MM.1S (cell line): Measurements from ENCODE around the gene FBLN2.

Source experiments
- DNase-seq: peaks from one replicate; pipeline ENCODE4 v3.0.0-alpha.2; 2015
- H2AFZ ChIP-seq: fragments of 300-600 bp; sonication (generic); 2 replicates; pipeline ENCODE4 v1.6.0; 2016; ENCODE audit warnings: antibody characterized with exemption, low read length
- H3F3A ChIP-seq: fragments of 300-600 bp; sonication (generic); 2 replicates; pipeline ENCODE4 v1.6.1; 2016; ENCODE audit warnings: mild to moderate bottlenecking, antibody characterized with exemption, low read length, moderate library complexity, mixed read lengths; ENCODE audit not compliant: insufficient read depth
- H3K27ac ChIP-seq: fragments of 300-600 bp; sonication (generic); 2 replicates; pipeline ENCODE4 v1.5.1; 2016; ENCODE audit warnings: mild to moderate bottlenecking, low read length
- H3K27me3 ChIP-seq: fragments of 300-600 bp; sonication (generic); replicated peaks from 2 replicates; pipeline ENCODE4 v1.6.0; 2016; ENCODE audit warnings: low read length; ENCODE audit not compliant: insufficient read depth
- H3K36me3 ChIP-seq: fragments of 300-600 bp; sonication (generic); replicated peaks from 2 replicates; pipeline ENCODE4 v1.6.1; 2016; ENCODE audit warnings: mild to moderate bottlenecking, low read length, mixed read lengths; ENCODE audit not compliant: insufficient read depth
- H3K4me1 ChIP-seq: fragments of 300-600 bp; sonication (generic); 2 replicates; pipeline ENCODE4 v1.6.1; 2016; ENCODE audit warnings: low read length, mixed read lengths
- H3K4me2 ChIP-seq: fragments of 300-600 bp; sonication (generic); 2 replicates; pipeline ENCODE4 v1.6.0; 2016; ENCODE audit warnings: low read depth, low read length
- H3K4me3 ChIP-seq: fragments of 300-600 bp; sonication (generic); 2 replicates; pipeline ENCODE4 v1.5.1; 2016; ENCODE audit warnings: low read length, mixed read lengths
- H3K79me2 ChIP-seq: fragments of 300-600 bp; sonication (generic); 2 replicates; pipeline ENCODE4 v1.6.1; 2016; ENCODE audit warnings: mixed run types, low read length, mixed read lengths
- H3K9ac ChIP-seq: fragments of 300-600 bp; sonication (generic); 2 replicates; pipeline ENCODE4 v1.6.1; 2016; ENCODE audit warnings: low read length, mixed read lengths
- H3K9me2 ChIP-seq: fragments of 300-600 bp; sonication (generic); replicated peaks from 2 replicates; pipeline ENCODE4 v1.6.1; 2016; ENCODE audit warnings: mild to moderate bottlenecking, low read length, mixed read lengths; ENCODE audit not compliant: insufficient read depth
- H3K9me3 ChIP-seq: fragments of 300-600 bp; sonication (generic); replicated peaks from 2 replicates; pipeline ENCODE4 v1.6.1; 2016; ENCODE audit warnings: mild to moderate bottlenecking, low read length, mixed read lengths; ENCODE audit not compliant: insufficient read depth
- H4K20me1 ChIP-seq: fragments of 300-600 bp; sonication (generic); 2 replicates; pipeline ENCODE4 v1.6.1; 2016; ENCODE audit warnings: mild to moderate bottlenecking, low read length, moderate library complexity, mixed read lengths; ENCODE audit not compliant: insufficient read depth
- EZH2 ChIP-seq: fragments of 300-600 bp; sonication (generic); optimal IDR thresholded peaks from 2 replicates; pipeline ENCODE3; 2017; ENCODE audit warnings: low read depth, mild to moderate bottlenecking, antibody characterized with exemption, low read length, mixed read lengths
- EZH2phosphoT487 ChIP-seq: fragments of 300-600 bp; sonication (generic); IDR thresholded peaks from 2 replicates; pipeline ENCODE4 v1.6.1; 2018; ENCODE audit warnings: antibody characterized with exemption, low read length
- TF ChIP-seq, protein P1 (sequence below): fragments of 300-600 bp; sonication (generic); IDR thresholded peaks from 2 replicates; pipeline ENCODE4 v1.5.1; 2016; ENCODE audit warnings: antibody characterized with exemption, low read length, mixed read lengths

The FBLN2 gene

GRCh38 chr3:13655061-13655913, 106.4 kb downstream of the FBLN2 start:
- Histone ChIP-seq H3K9me3 (no peaks in the 10 kb centered on the region), H3K4me3 (no peak overlapping the region), H3K9ac (no peak overlapping the region), H2AFZ (no peak overlapping the region), H4K20me1 (no peaks in the 10 kb centered on the region), H3K4me1 (no peaks in the 10 kb centered on the region), H3K9me2 (no peaks in the 10 kb centered on the region), H3K79me2 (no peaks in the 10 kb centered on the region), H3K27ac (no peak overlapping the region), H3F3A (no peaks in the 10 kb centered on the region), H3K27me3 (peaks cover 81% of the 10 kb centered on the region), H3K4me2 (no peak overlapping the region), H3K36me3 (no peaks in the 10 kb centered on the region)
- TF ChIP-seq, protein P1, sequence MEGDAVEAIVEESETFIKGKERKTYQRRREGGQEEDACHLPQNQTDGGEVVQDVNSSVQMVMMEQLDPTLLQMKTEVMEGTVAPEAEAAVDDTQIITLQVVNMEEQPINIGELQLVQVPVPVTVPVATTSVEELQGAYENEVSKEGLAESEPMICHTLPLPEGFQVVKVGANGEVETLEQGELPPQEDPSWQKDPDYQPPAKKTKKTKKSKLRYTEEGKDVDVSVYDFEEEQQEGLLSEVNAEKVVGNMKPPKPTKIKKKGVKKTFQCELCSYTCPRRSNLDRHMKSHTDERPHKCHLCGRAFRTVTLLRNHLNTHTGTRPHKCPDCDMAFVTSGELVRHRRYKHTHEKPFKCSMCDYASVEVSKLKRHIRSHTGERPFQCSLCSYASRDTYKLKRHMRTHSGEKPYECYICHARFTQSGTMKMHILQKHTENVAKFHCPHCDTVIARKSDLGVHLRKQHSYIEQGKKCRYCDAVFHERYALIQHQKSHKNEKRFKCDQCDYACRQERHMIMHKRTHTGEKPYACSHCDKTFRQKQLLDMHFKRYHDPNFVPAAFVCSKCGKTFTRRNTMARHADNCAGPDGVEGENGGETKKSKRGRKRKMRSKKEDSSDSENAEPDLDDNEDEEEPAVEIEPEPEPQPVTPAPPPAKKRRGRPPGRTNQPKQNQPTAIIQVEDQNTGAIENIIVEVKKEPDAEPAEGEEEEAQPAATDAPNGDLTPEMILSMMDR, result peak; percentile 22
- no peak for TF ChIP-seq EZH2
- DNase-seq, result no peak

GRCh38 chr3:13656584-13657301, 107.8 kb downstream of the FBLN2 start:
- H4K20me1 ChIP-seq, result no peaks in the 10 kb centered on the region
- no peaks in the 10 kb centered on the region for H3K9me2 ChIP-seq
- H3K9ac ChIP-seq, result no peak overlapping the region
- H3K36me3 ChIP-seq, result no peaks in the 10 kb centered on the region
- no peak for DNase-seq
- no peaks in the 10 kb centered on the region for H3K79me2 ChIP-seq
- peaks cover 85% of the 10 kb centered on the region for H3K27me3 ChIP-seq
- H3K4me3 ChIP-seq, result no peak overlapping the region
- no peak overlapping the region for H3K4me2 ChIP-seq
- no peaks in the 10 kb centered on the region for H3K4me1 ChIP-seq
- H3K9me3 ChIP-seq, result no peaks in the 10 kb centered on the region
- no peak overlapping the region for H2AFZ ChIP-seq
- H3K27ac ChIP-seq, result no peak overlapping the region
- no peaks in the 10 kb centered on the region for H3F3A ChIP-seq
- TF ChIP-seq EZH2 (no peak), EZH2phosphoT487 (no peak)
- TF ChIP-seq, protein P1, result 0 out of 2 replicates have a peak, but pooled peaks have one; percentile 10

DNA sequence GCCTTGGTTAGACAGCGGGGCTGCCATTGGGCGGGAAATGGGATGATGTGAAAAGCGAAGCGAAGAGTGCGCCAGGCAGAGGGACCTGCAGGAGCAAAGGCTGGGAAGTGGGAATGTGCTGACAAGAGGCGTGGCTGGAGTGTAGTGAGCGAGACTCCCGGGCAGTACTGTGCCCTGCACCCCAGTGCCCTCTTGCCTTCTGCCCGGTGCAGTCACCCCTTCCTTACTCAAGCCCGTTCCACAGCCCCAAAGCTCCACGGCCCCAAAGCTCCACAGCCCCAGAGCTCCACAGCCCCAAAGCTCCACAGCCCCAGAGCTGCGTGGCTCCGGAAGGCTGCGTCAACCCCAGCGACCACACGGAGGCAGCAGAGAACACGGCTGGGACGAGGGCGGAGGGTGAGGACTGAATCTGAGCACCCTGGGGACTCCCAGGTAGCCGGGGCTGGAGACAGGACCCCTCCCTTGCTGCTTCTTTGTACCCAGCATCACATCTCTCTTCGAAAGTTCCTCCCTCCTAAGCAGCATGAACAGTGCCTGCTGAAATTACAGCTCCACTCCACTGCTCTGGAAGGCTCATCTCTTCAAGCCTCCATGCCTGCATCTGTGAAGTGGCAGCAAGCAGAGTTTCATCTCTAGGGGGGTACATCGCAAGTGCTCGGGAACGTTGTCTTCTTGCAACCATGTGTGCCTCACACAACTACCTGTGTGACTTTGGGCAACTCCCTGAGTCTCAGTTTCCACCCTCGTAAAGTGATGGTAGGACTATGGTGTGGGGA, 108.9 kb downstream of the FBLN2 start:
- peaks cover 86% of the 10 kb centered on the region for H3K27me3 ChIP-seq
- H3K4me2 ChIP-seq, result no peak overlapping the region
- H3K9me3 ChIP-seq, result no peaks in the 10 kb centered on the region
- no peaks in the 10 kb centered on the region for H4K20me1 ChIP-seq
- H3K9me2 ChIP-seq, result no peaks in the 10 kb centered on the region
- peak; percentile 44 for DNase-seq
- no peaks in the 10 kb centered on the region for H3K36me3 ChIP-seq
- no peak overlapping the region for H3K27ac ChIP-seq
- no peaks in the 10 kb centered on the region for H3K4me1 ChIP-seq
- TF ChIP-seq, protein P1, result peak; percentile 71
- TF ChIP-seq EZH2 (no peak), EZH2phosphoT487 (no peak)
- no peaks in the 10 kb centered on the region for H3F3A ChIP-seq
- no peaks in the 10 kb centered on the region for H3K79me2 ChIP-seq
- no peak overlapping the region for H3K9ac ChIP-seq
- H2AFZ ChIP-seq, result no peak overlapping the region
- no peak overlapping the region for H3K4me3 ChIP-seq
